H1 (cell line): ENCODE data around the gene RBM15. TPM values are rescaled to one million over a fixed set of nuclear protein-coding genes. Genes with fewer than 3 reads are reported as not detected.

Experiments used
- CHD7 ChIP-seq: fragments of 300-600 bp; sonication (generic); IDR thresholded peaks from 2 replicates; pipeline ENCODE4 v1.7.1; 2012; ENCODE audit warnings: low read length, moderate library complexity, mild to moderate bottlenecking, inconsistent platforms; ENCODE audit not compliant: insufficient replicate concordance
- E2F6 ChIP-seq: IDR thresholded peaks from 2 replicates; pipeline ENCODE4 v1.6.1; 2012; ENCODE audit warnings: inconsistent platforms
- FOSL1 ChIP-seq: IDR thresholded peaks from 2 replicates; pipeline ENCODE4 v1.6.1; 2011; ENCODE audit warnings: mild to moderate bottlenecking, low read depth, low read length, moderate library complexity; ENCODE audit not compliant: insufficient read depth
- RXRA ChIP-seq: IDR thresholded peaks from 2 replicates; pipeline ENCODE4 v1.6.1; 2011; ENCODE audit warnings: low read depth, mild to moderate bottlenecking, low read length, moderate library complexity; ENCODE audit not compliant: insufficient read depth
- SIRT6 ChIP-seq: IDR thresholded peaks from one replicate; pipeline ENCODE4 v1.7.1; 2012; ENCODE audit warnings: low read length, inconsistent platforms
- TAF1 ChIP-seq: IDR thresholded peaks from 2 replicates; pipeline ENCODE4 v1.6.1; 2011; ENCODE audit warnings: mild to moderate bottlenecking, low read depth, low read length
- polyA plus RNA-seq, 7 experiments: library from polyadenylated mRNA; depleted of rRNA in 3 of 7; stranded (reverse) in 5 of 7; unstranded in 2 of 7; fragments of >200 nt in 5 of 7; fragments of 200-250 nt in 2 of 7; gene quantifications; 1 replicate in 5 of 7; 2 replicates in 1 of 7; 4 replicates in 1 of 7; pipeline versions ENCODE4 v1.2.1 to v1.2.3, GENCODE V29; 2011 to 2013; ENCODE audit warnings: missing spikeins in 2 of 7, mixed read lengths in 2 of 7
- total RNA-seq: library from RNA; stranded (reverse); fragmentation: NEBNext Ultra II Directional; extraction: Animal tissue kit (Norgen Biotek cat#: 25700); gene quantifications from 2 replicates; pipeline ENCODE4 v1.2.1, GENCODE V29; 2021

The RBM15 gene
- total and polyA plus RNA-seq, 2 of the 8 experiments (the other 6 are each of a cell fraction or from before 2014, with no cell fraction given), result 13.5 to 44.9 TPM

- TF ChIP-seq CHD7 (no peak), RXRA (no peak), FOSL1 (no peak), TAF1 (no peak), E2F6 (no peak), SIRT6 (no peak)
These were observed 25.0 kb downstream of the RBM15 start (continued) for GRCh38 chr1:110364221-110364620.
